ENCODE measurements around the gene TREML4.
A peak's percentile ranks its signal among the peaks of the same experiment; 100 is the strongest.

GRCh38 chr6:41200296-41200900 is 27.8 kb upstream of the TREML4 start:
- TF ChIP-seq POLR2A (IDR thresholded peaks at IDR 0.05), result peak in 1 of 3 donors; percentile 8
- peak in 2 of 11 experiments; percentile 5 to 7 for TF ChIP-seq CTCF (IDR thresholded peaks at IDR 0.05 in 8 of 11, conservative IDR thresholded peaks at IDR 0.05 in 3 of 11)
- peak in 2 of 3 donors; percentile 38 to 85 for TF ChIP-seq POLR2AphosphoS5 (IDR thresholded peaks at IDR 0.05)
